Anterior cingulate cortex (tissue), 58 donors: ENCODE data around the gene KCNQ1.

ENCODE experiments used
- DNase-seq, 58 donors: peaks; one replicate each; lab custom pipeline; 2025; lab: John Stamatoyannopoulos, UW

The KCNQ1 gene

DNA sequence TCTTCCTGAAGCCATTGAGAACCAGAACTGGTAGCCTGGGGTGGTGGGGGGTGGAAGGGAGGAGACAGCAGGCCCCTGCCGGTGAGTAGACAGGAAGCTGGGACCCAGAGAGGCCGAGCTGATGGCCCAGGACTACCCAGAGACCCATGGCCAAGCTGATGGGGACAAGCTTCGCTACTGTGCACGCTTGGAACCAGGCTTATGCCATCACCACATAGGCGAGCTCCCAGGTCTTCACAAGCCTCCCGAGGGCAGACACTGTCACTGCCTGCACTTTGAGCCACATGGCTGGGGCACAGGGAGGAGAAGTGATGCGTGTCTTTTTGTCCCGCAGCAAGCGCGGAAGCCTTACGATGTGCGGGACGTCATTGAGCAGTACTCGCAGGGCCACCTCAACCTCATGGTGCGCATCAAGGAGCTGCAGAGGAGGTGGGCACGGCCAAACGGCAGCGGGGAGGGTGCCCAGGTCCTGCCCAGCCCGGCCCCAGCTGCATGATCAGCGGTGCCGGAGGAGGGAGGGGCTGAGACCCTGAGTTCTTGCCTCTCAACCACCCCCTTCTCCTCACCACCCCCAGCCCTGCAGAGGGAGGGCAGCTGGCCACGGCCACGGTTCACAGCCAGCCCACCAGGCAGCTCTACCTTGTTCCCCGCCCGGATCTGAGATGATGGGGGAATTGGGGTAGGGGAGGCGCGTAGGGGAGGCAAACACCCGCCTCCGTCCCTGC, 331.0 kb downstream of the KCNQ1 start:
- no peak for DNase-seq

- DNase-seq = no peak
Measured at GRCh38 chr11:2776351-2777061, 331.7 kb downstream of the KCNQ1 start.

GRCh38 chr11:2777386-2777785, 332.6 kb downstream of the KCNQ1 start:
- no peak for DNase-seq

GRCh38 chr11:2777871-2778629, 333.2 kb downstream of the KCNQ1 start:
- peak in 1 of 58 donors; percentile 51 for DNase-seq

DNA sequence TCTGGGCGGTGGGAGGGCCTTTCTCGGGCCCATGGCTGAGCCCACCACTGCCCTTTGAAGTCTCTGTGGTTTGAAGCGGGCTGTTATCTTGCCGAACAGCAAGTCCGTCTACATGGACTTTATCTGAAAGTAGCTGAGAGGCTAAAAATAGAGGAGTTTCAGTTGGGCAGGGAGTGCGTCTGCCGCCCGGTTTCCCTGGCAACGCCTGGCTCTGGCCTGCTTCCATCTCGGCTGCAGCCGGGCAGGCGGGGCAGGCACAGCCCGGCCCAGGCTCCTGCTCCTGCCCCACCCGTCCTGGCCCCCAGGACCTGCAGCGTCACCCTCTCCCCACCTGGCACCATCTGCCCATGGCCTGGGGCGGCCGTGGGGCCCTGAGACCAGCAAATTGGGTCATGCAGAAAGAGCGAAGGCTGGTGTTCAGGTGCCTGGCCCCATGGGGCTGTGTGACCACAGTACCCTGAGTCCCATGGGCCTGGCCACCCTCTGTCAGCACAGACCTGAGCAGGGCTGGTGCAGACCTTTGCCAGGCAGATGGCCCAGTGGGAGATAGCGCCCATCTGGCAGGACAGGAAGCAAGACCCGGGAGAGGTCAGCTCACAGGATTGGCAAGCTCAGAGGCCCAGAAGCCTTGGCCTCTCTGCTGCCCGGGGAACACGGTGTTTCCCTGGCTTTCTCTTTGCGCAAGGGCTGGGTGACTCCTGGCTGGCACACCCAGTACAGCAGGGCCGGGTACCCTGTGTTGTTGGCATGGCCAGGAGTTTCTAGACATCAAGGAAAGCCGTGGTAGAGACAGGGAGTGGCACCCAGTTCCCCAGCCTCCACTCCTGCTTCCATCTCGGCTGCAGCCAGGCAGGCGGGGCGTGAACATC, 334.1 kb downstream of the KCNQ1 start:
- peak; percentile 16 to 90 (median 72) for DNase-seq

GRCh38 chr11:2779499-2779980, 334.7 kb downstream of the KCNQ1 start:
- no peak for DNase-seq

DNA sequence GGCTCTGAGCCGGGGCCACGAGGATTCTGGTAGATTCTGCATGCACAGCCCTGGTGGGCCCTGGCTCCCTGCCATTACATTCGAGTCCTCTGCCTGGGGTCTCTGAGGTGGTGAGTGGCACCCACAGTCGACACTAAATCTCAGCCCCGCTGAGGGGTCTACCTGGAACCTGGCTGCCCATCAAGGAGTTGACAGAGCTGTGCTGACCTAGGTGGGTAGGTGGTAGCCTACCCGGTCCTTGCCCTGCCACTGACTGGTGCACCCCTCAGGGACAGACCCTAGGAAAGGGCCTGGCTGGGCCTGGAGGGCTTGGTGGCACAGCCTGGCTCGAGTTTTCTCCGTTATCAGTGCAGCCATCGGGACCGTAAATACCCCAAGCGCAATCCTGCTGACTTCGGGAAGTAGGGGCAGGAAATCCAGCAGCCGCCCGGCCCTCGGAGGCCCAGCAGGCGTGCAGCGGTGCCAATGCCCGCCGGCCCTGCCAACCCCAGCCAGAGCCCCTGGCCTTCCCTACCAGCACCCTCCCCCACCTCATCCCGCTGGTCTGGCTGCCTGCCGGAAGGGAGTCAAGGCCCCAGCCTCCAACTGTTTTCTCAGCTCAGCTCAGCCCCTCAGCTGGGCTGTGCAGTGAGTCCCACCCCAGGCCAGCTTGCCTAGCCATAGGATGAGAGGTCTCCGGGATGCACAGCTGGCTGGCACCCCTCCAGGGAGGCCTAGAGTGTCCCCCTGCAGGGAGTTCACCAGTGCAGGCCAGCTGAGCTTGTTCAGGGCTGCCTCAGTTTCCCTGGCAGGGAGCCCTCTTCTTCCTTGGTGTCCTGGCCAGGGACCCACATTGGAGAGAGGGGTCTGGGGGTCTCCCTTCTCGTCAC, 335.4 kb downstream of the KCNQ1 start:
- no peak for DNase-seq

GRCh38 chr11:2780850-2781407, 336.1 kb downstream of the KCNQ1 start:
- DNase-seq = no peak

GRCh38 chr11:2781408-2782274, 336.8 kb downstream of the KCNQ1 start:
- no peak for DNase-seq

DNA sequence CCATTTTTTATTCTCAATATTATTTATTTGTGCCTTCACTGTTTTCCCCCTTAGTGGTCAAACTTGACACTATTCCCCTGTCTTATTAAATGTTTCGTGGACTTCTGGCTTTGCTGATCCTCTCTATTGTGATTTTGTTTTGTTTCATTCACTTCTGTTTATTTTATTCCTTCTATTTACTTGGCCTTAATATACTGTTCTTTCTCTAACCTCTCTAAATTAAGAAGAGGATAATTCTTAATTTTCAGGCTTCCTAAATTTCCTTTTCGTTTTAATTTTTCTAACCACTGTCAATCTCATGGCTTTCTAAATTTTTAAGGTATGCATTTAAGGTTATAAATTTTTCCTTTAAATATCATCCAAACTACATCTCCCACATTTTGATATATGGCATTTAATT, 338.0 kb downstream of the KCNQ1 start:
- no peak for DNase-seq

- DNase-seq = no peak
Measured at GRCh38 chr11:2783536-2784082, 338.8 kb downstream of the KCNQ1 start.

DNA sequence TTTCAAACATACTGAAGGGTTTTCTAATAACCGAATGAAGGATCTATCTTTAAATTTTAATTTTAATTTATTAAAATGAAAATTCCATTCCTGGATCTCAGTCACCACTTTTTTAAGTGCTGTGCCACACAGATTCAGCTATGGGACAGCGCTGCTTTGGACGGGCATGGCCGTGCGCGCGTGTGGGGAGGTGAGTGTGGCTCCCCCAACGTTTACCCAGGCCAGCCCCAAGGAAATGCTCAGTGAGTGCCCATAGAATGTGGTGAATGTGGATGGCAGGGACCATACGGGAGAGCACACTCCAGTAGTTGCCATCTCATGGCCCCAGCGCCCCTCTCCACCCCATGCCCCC, 343.0 kb downstream of the KCNQ1 start:
- DNase-seq = no peak

GRCh38 chr11:2788168-2789071, 343.6 kb downstream of the KCNQ1 start:
- DNase-seq = no peak

DNA sequence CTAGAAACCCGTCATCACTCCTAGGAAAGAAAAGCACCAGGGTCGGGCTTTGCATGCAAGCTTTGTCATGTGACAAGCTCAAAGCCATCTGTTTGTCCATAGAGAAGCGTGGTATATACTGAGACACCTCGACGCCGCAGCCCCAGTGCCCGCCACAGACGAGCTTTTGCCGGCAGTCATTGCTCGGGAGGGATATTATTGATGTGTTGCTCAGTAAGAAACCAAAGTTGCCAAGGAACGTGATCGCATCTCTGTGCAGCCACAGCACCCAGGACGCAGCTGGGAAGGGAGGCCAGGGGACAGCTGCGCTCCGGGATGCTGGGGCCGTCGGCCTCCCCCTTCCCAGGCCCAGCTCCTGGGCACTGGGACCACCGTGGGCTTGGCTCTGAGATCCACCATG, 344.5 kb downstream of the KCNQ1 start:
- DNase-seq = no peak

GRCh38 chr11:2789791-2790567, 345.2 kb downstream of the KCNQ1 start:
- no peak for DNase-seq

DNA sequence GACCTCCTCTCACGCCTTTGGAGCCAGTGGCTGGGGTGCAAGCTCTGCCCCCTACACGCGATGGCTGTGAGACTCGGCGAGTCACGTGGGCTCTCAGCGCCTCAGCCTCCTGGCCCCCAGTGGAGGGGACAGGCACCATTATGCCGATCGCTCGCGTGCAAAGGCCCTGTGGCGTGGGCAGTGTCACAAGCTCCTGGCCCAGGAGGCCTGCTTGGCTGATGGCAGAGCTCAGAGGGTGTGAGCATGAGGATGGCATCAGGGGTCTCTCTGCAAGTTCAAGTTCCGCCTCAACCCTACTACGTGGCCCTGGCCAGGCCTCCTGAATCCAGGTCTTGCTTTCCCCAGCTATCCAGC, 345.7 kb downstream of the KCNQ1 start:
- DNase-seq = no peak
